Measurements from ENCODE around the gene SF3B5. TPM values are rescaled to one million over a fixed set of nuclear protein-coding genes. Genes with fewer than 3 reads are reported as not detected.
"Not testable (repeated sequence)": the region's sequence is repeated elsewhere in the genome, so short reads cannot be mapped to it uniquely, and the experiment has no call there.

The SF3B5 gene
- total and polyA plus RNA-seq, 3 experiments from 2014 or later, result 265 to 390 (median 265) TPM

- H3K36me3 ChIP-seq (ENCODE audit: insufficient read depth, low read length), result no peaks in the 10 kb centered on the region
- H3K4me3 ChIP-seq (ENCODE audit: low read length), result no peak overlapping the region
- Mint-ChIP-seq H3K4me1 (no peaks in the 10 kb centered on the region), H3K27ac (no peak overlapping the region), H3K9me3 (no peaks in the 10 kb centered on the region), H3K4me3 (peak overlapping the region in 1 of 7 donors; percentile 14), H3K36me3 (peaks cover 4 to 11% (median 5%) of the 10 kb centered on the region in 3 donors), H3K27me3 (no peaks in the 10 kb centered on the region)
- no peak for DNase-seq
- ChIA-PET POLR2A (no interaction called here), CTCF (no interaction called here)
- no peaks in the 10 kb centered on the region for H3K9me3 ChIP-seq (ENCODE audit: low read length)
- H3K4me1 ChIP-seq (ENCODE audit: insufficient read depth, low read length), result no peaks in the 10 kb centered on the region
- H3K27me3 ChIP-seq (ENCODE audit: insufficient read depth, low read length, poor library complexity, severe bottlenecking), result no peaks in the 10 kb centered on the region
- peak overlapping the region; percentile 10 for H3K27ac ChIP-seq (ENCODE audit: low read depth, low read length)
These were observed 7.5 kb downstream of the SF3B5 start for GRCh38 chr6:144087789-144088426.

GRCh38 chr6:144086959-144087358 is 8.4 kb downstream of the SF3B5 start:
- Histone ChIP-seq H3K4me1 (ENCODE audit: insufficient read depth, low read length) (no peaks in the 10 kb centered on the region), H3K27ac (ENCODE audit: low read depth, low read length) (no peak overlapping the region), H3K27me3 (ENCODE audit: insufficient read depth, low read length, poor library complexity, severe bottlenecking) (no peaks in the 10 kb centered on the region), H3K4me3 (ENCODE audit: low read length) (no peak overlapping the region), H3K9me3 (ENCODE audit: low read length) (no peaks in the 10 kb centered on the region), H3K36me3 (ENCODE audit: insufficient read depth, low read length) (no peaks in the 10 kb centered on the region)
- Mint-ChIP-seq H3K9me3 (no peaks in the 10 kb centered on the region), H3K27me3 (no peaks in the 10 kb centered on the region), H3K4me3 (no peak overlapping the region), H3K27ac (peak overlapping the region in 1 of 8 donors; percentile 29), H3K36me3 (peaks cover 4 to 11% (median 5%) of the 10 kb centered on the region in 3 donors), H3K4me1 (no peaks in the 10 kb centered on the region)
- POLR2A ChIA-PET, result no interaction called here
- no peak for DNase-seq
- CTCF ChIA-PET, result no interaction called here

GRCh38 chr6:144083172-144083571 is 12.2 kb downstream of the SF3B5 start:
- H3K36me3 Mint-ChIP-seq, result peaks cover 2 to 8% (median 5%) of the 10 kb centered on the region in 3 donors
- POLR2A ChIA-PET, result no interaction called here
- CTCF ChIA-PET, result no interaction called here

GRCh38 chr6:144082412-144082811 is 13.0 kb downstream of the SF3B5 start:
- H3K36me3 Mint-ChIP-seq; POLR2A ChIA-PET; H3K27me3 Mint-ChIP-seq; H3K36me3 ChIP-seq (ENCODE audit: insufficient read depth, low read length); H3K4me3 Mint-ChIP-seq; H3K27ac ChIP-seq (ENCODE audit: low read depth, low read length); H3K27me3 ChIP-seq (ENCODE audit: insufficient read depth, low read length, poor library complexity, severe bottlenecking); H3K4me1 Mint-ChIP-seq; H3K27ac Mint-ChIP-seq; DNase-seq; H3K9me3 ChIP-seq (ENCODE audit: low read length); H3K4me1 ChIP-seq (ENCODE audit: insufficient read depth, low read length); H3K9me3 Mint-ChIP-seq; H3K4me3 ChIP-seq (ENCODE audit: low read length): not testable (repeated sequence)
- CTCF ChIA-PET, result interaction anchor here (1.8 kb wide), 1 partner anchor 18 kb away, joined by 5 read pairs; no protein-coding TSS in a partner anchor

More at GRCh38 chr6:144083172-144083571, 12.2 kb downstream of the SF3B5 start:
- Histone ChIP-seq H3K9me3 (ENCODE audit: low read length) (no peaks in the 10 kb centered on the region), H3K27me3 (ENCODE audit: insufficient read depth, low read length, poor library complexity, severe bottlenecking) (no peaks in the 10 kb centered on the region), H3K27ac (ENCODE audit: low read depth, low read length) (no peak overlapping the region), H3K36me3 (ENCODE audit: insufficient read depth, low read length) (no peaks in the 10 kb centered on the region), H3K4me1 (ENCODE audit: insufficient read depth, low read length) (no peaks in the 10 kb centered on the region), H3K4me3 (ENCODE audit: low read length) (no peak overlapping the region)
- no peak overlapping the region for H3K27ac Mint-ChIP-seq
- DNase-seq, result no peak
- H3K4me3 Mint-ChIP-seq, result no peak overlapping the region
- no peaks in the 10 kb centered on the region for H3K4me1 Mint-ChIP-seq
- H3K9me3 Mint-ChIP-seq, result no peaks in the 10 kb centered on the region
- H3K27me3 Mint-ChIP-seq, result no peaks in the 10 kb centered on the region

- POLR2A ChIA-PET, result no interaction called here
- CTCF ChIA-PET, result no interaction called here
- H3K4me1 Mint-ChIP-seq, result no peaks in the 10 kb centered on the region
- H3K36me3 Mint-ChIP-seq, result no peaks in the 10 kb centered on the region
- H3K4me3 ChIP-seq (ENCODE audit: low read length), result no peak overlapping the region
- H3K9me3 Mint-ChIP-seq, result no peaks in the 10 kb centered on the region
- H3K4me1 ChIP-seq (ENCODE audit: insufficient read depth, low read length), result no peaks in the 10 kb centered on the region
- H3K27ac Mint-ChIP-seq, result no peak overlapping the region
- H3K27me3 Mint-ChIP-seq, result peaks cover 2 to 3% of the 10 kb centered on the region in 2 donors
- H3K4me3 Mint-ChIP-seq, result no peak overlapping the region
- no peaks in the 10 kb centered on the region for H3K9me3 ChIP-seq (ENCODE audit: low read length)
- no peaks in the 10 kb centered on the region for H3K27me3 ChIP-seq (ENCODE audit: insufficient read depth, low read length, poor library complexity, severe bottlenecking)
- DNase-seq, result no peak
- no peak overlapping the region for H3K27ac ChIP-seq (ENCODE audit: low read depth, low read length)
- no peaks in the 10 kb centered on the region for H3K36me3 ChIP-seq (ENCODE audit: insufficient read depth, low read length)
These were observed 17.5 kb downstream of the SF3B5 start for GRCh38 chr6:144077871-144078270.

GRCh38 chr6:144075875-144076274 is 19.5 kb downstream of the SF3B5 start:
- no peak overlapping the region for H3K4me3 ChIP-seq (ENCODE audit: low read length)
- no peaks in the 10 kb centered on the region for H3K27me3 ChIP-seq (ENCODE audit: insufficient read depth, low read length, poor library complexity, severe bottlenecking)
- H3K4me1 ChIP-seq (ENCODE audit: insufficient read depth, low read length), result no peaks in the 10 kb centered on the region
- no peaks in the 10 kb centered on the region for H3K9me3 ChIP-seq (ENCODE audit: low read length)
- Mint-ChIP-seq H3K36me3 (no peaks in the 10 kb centered on the region), H3K27me3 (peaks cover 3 to 5% of the 10 kb centered on the region in 2 donors), H3K9me3 (no peaks in the 10 kb centered on the region), H3K27ac (no peak overlapping the region), H3K4me1 (no peaks in the 10 kb centered on the region), H3K4me3 (no peak overlapping the region)
- POLR2A ChIA-PET, result no interaction called here
- no peak for DNase-seq
- no peaks in the 10 kb centered on the region for H3K36me3 ChIP-seq (ENCODE audit: insufficient read depth, low read length)
- H3K27ac ChIP-seq (ENCODE audit: low read depth, low read length), result no peak overlapping the region
- CTCF ChIA-PET, result interaction anchor here (1.2 kb wide), 1 partner anchor 9 kb away, joined by 3 read pairs; no protein-coding TSS in a partner anchor

GRCh38 chr6:144075187-144075586 is 20.2 kb downstream of the SF3B5 start:
- H3K27me3 Mint-ChIP-seq, result peaks cover 3 to 5% of the 10 kb centered on the region in 2 donors
- CTCF ChIA-PET, result interaction anchor here (0.8 to 1.2 kb wide), 2 partner anchors 10 kb away, joined by 3 read pairs; no protein-coding TSS in a partner anchor
- POLR2A ChIA-PET, result no interaction called here
- no peak overlapping the region for H3K27ac Mint-ChIP-seq
- no peaks in the 10 kb centered on the region for H3K4me1 Mint-ChIP-seq
- Histone ChIP-seq H3K27ac (ENCODE audit: low read depth, low read length) (no peak overlapping the region), H3K27me3 (ENCODE audit: insufficient read depth, low read length, poor library complexity, severe bottlenecking) (no peaks in the 10 kb centered on the region), H3K36me3 (ENCODE audit: insufficient read depth, low read length) (no peaks in the 10 kb centered on the region), H3K4me1 (ENCODE audit: insufficient read depth, low read length) (no peaks in the 10 kb centered on the region), H3K9me3 (ENCODE audit: low read length) (no peaks in the 10 kb centered on the region), H3K4me3 (ENCODE audit: low read length) (no peak overlapping the region)
- H3K4me3 Mint-ChIP-seq, result no peak overlapping the region
- no peaks in the 10 kb centered on the region for H3K9me3 Mint-ChIP-seq
- no peaks in the 10 kb centered on the region for H3K36me3 Mint-ChIP-seq
- no peak for DNase-seq

GRCh38 chr6:144073024-144073423 is 22.3 kb downstream of the SF3B5 start:
- no peaks in the 10 kb centered on the region for H3K4me1 ChIP-seq (ENCODE audit: insufficient read depth, low read length)
- Mint-ChIP-seq H3K36me3 (no peaks in the 10 kb centered on the region), H3K9me3 (no peaks in the 10 kb centered on the region), H3K27ac (no peak overlapping the region), H3K4me1 (no peaks in the 10 kb centered on the region), H3K4me3 (no peak overlapping the region), H3K27me3 (peaks cover 3 to 5% of the 10 kb centered on the region in 2 donors)
- CTCF ChIA-PET, result interaction anchor here (0.8 kb wide), 1 partner anchor 9 kb away, joined by 4 read pairs; no protein-coding TSS in a partner anchor
- H3K4me3 ChIP-seq (ENCODE audit: low read length), result no peak overlapping the region
- no peak overlapping the region for H3K27ac ChIP-seq (ENCODE audit: low read depth, low read length)
- no peaks in the 10 kb centered on the region for H3K9me3 ChIP-seq (ENCODE audit: low read length)
- DNase-seq, result no peak
- POLR2A ChIA-PET, result no interaction called here
- H3K27me3 ChIP-seq (ENCODE audit: insufficient read depth, low read length, poor library complexity, severe bottlenecking), result no peaks in the 10 kb centered on the region
- H3K36me3 ChIP-seq (ENCODE audit: insufficient read depth, low read length), result no peaks in the 10 kb centered on the region

All from CD8-positive, alpha-beta memory T cell (primary cell).